ENCODE results near the gene DOC2A. TPM values are rescaled to one million over a fixed set of nuclear protein-coding genes. Genes with fewer than 3 reads are reported as not detected.

Gene DOC2A
- total and polyA plus RNA-seq, 12 donors: 0.27 to 2.7 (median 0.55) TPM; not detected in 6

GRCh38 chr16:29984764-29985147 is 26.1 kb downstream of the DOC2A start:
- H3K27ac ChIP-seq: no peak overlapping the region
- H3K36me3 ChIP-seq: peaks cover 9 to 100% (median 85%) of the 10 kb centered on the region in 9 donors
- DNase-seq: no peak
- no peaks in the 10 kb centered on the region for H3K9me3 ChIP-seq
- no peak overlapping the region for H3K4me3 ChIP-seq
- H3K27me3 ChIP-seq: no peaks in the 10 kb centered on the region
- H3K4me1 ChIP-seq: peaks cover 2 to 12% (median 5%) of the 10 kb centered on the region in 9 donors
- no peak for ATAC-seq
- WGBS, 2 donors: 85 to 87% methylated on average over 5 of the region's 5 CpGs
- TF ChIP-seq CTCF (IDR thresholded peaks at IDR 0.05): no peak
- intact Hi-C loops (cut with DNase I): no loop called here

GRCh38 chr16:29984137-29984763 is 26.6 kb downstream of the DOC2A start:
- Histone ChIP-seq H3K36me3 (peaks cover 9 to 100% (median 87%) of the 10 kb centered on the region in 9 donors), H3K4me3 (no peak overlapping the region), H3K27me3 (no peaks in the 10 kb centered on the region), H3K4me1 (peaks cover 2 to 16% (median 9%) of the 10 kb centered on the region in 9 donors), H3K9me3 (no peaks in the 10 kb centered on the region), H3K27ac (no peak overlapping the region)
- intact Hi-C loops (cut with DNase I): no loop called here
- no peak for ATAC-seq
- WGBS, 2 donors: 79 to 83% methylated on average over 6 of the region's 6 CpGs
- no peak for TF ChIP-seq CTCF (IDR thresholded peaks at IDR 0.05)
- DNase-seq: no peak

- no peaks in the 10 kb centered on the region for H3K9me3 ChIP-seq
These were observed 27.2 kb downstream of the DOC2A start for GRCh38 chr16:29983420-29984136.

More at GRCh38 chr16:29983420-29984136, 27.2 kb downstream of the DOC2A start:
- Histone ChIP-seq H3K4me1 (peaks cover 2 to 22% (median 14%) of the 10 kb centered on the region in 9 donors), H3K36me3 (peaks cover 9 to 100% (median 92%) of the 10 kb centered on the region in 9 donors), H3K27ac (no peak overlapping the region), H3K4me3 (no peak overlapping the region), H3K27me3 (no peaks in the 10 kb centered on the region)
- 86 to 94% methylated on average over 12 of the region's 12 CpGs for WGBS, 2 donors
- DNase-seq (no peak), ATAC-seq (no peak)
- intact Hi-C loops (cut with DNase I): no loop called here
- TF ChIP-seq CTCF (IDR thresholded peaks at IDR 0.05): no peak

Data from heart right ventricle (tissue), 16 donors.